CD4-positive, alpha-beta T cell treated with Interleukin-15 for 1 hour (primary cell): Measurements from ENCODE around the gene NUP210.

Source experiments
- DNase-seq: peaks from one replicate; pipeline ENCODE4 v3.0.0-alpha.2; 2020

The NUP210 gene

GRCh38 chr3:13318626-13319470 lies 101.3 kb downstream of the NUP210 start:
- DNase-seq, result no peak

GRCh38 chr3:13317596-13318320 lies 102.4 kb downstream of the NUP210 start:
- DNase-seq, result no peak

GRCh38 chr3:13316603-13317002 lies 103.5 kb downstream of the NUP210 start:
- no peak for DNase-seq

- DNase-seq, result no peak
Measured at GRCh38 chr3:13314877-13315276, 105.2 kb downstream of the NUP210 start.

- no peak for DNase-seq
Measured at GRCh38 chr3:13313813-13314212, 106.3 kb downstream of the NUP210 start.

- DNase-seq, result no peak
Measured at GRCh38 chr3:13309004-13309403, 111.1 kb downstream of the NUP210 start.

- no peak for DNase-seq
Measured at GRCh38 chr3:13308380-13308801, 111.7 kb downstream of the NUP210 start.

- DNase-seq, result no peak
Measured at GRCh38 chr3:13307041-13307440, 113.1 kb downstream of the NUP210 start.

- no peak for DNase-seq
Measured at GRCh38 chr3:13305623-13306022, 114.5 kb downstream of the NUP210 start.

- DNase-seq, result no peak
Measured at GRCh38 chr3:13303410-13303809, 116.7 kb downstream of the NUP210 start.

- DNase-seq, result peak; percentile 43
Measured at GRCh38 chr3:13301286-13301987, 118.7 kb downstream of the NUP210 start.

- DNase-seq, result no peak
Measured at GRCh38 chr3:13300546-13301285, 119.4 kb downstream of the NUP210 start.

- no peak for DNase-seq
Measured at GRCh38 chr3:13299531-13300155, 120.5 kb downstream of the NUP210 start.

GRCh38 chr3:13296662-13297061 lies 123.5 kb downstream of the NUP210 start:
- no peak for DNase-seq

GRCh38 chr3:13294442-13295351 lies 125.4 kb downstream of the NUP210 start:
- DNase-seq, result no peak

- DNase-seq, result no peak
Measured at GRCh38 chr3:13292375-13292774, 127.7 kb downstream of the NUP210 start.

GRCh38 chr3:13290941-13291340 lies 129.2 kb downstream of the NUP210 start:
- no peak for DNase-seq

GRCh38 chr3:13289771-13290285 lies 130.3 kb downstream of the NUP210 start:
- no peak for DNase-seq

GRCh38 chr3:13288732-13289718 lies 131.1 kb downstream of the NUP210 start:
- no peak for DNase-seq

- DNase-seq, result no peak
Measured at GRCh38 chr3:13287833-13288232, 132.3 kb downstream of the NUP210 start.
